ENCODE measurements around the gene DRC7. TPM values are rescaled to one million over a fixed set of nuclear protein-coding genes. Genes with fewer than 3 reads are reported as not detected.

The DRC7 gene
- total RNA-seq, 2 donors from 2014 or later = not detected

- Histone ChIP-seq H3K27me3 (no peaks in the 10 kb centered on the region), H3K36me3 (peaks cover 4% of the 10 kb centered on the region)
- no peak for DNase-seq (ENCODE audit: low spot score)
Observed at GRCh38 chr16:57663436-57663835, 31.2 kb upstream of the DRC7 start.

DNA sequence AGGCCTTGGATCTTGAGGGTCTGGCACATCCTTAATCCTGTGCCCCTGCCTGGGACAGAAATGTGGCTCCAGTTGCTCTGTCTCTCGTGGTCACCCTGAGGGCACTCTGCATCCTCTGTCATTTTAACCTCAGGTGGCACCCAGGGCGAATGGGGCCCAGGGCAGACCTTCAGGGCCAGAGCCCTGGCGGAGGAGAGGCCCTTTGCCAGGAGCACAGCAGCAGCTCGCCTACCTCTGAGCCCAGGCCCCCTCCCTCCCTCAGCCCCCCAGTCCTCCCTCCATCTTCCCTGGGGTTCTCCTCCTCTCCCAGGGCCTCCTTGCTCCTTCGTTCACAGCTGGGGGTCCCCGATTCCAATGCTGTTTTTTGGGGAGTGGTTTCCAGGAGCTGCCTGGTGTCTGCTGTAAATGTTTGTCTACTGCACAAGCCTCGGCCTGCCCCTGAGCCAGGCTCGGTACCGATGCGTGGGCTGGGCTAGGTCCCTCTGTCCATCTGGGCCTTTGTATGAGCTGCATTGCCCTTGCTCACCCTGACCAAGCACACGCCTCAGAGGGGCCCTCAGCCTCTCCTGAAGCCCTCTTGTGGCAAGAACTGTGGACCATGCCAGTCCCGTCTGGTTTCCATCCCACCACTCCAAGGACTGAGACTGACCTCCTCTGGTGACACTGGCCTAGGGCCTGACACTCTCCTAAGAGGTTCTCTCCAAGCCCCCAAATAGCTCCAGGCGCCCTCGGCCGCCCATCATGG lies 30.5 kb upstream of the DRC7 start:
- no peak for TF ChIP-seq CTCF (IDR thresholded peaks at IDR 0.05)
- H3K9me3 ChIP-seq = no peaks in the 10 kb centered on the region
- DNase-seq (ENCODE audit: low spot score) = no peak
- peaks cover 4% of the 10 kb centered on the region for H3K36me3 ChIP-seq
- H3K27me3 ChIP-seq = no peaks in the 10 kb centered on the region
- H3K27ac ChIP-seq = no peak overlapping the region
- no peak overlapping the region for H3K4me3 ChIP-seq
- no peaks in the 10 kb centered on the region for H3K4me1 ChIP-seq

More at GRCh38 chr16:57663436-57663835, 31.2 kb upstream of the DRC7 start:
- H3K4me3 ChIP-seq = no peak overlapping the region
- no peak overlapping the region for H3K27ac ChIP-seq
- no peaks in the 10 kb centered on the region for H3K4me1 ChIP-seq
- no peaks in the 10 kb centered on the region for H3K9me3 ChIP-seq
- TF ChIP-seq CTCF (IDR thresholded peaks at IDR 0.05) = no peak

DNA sequence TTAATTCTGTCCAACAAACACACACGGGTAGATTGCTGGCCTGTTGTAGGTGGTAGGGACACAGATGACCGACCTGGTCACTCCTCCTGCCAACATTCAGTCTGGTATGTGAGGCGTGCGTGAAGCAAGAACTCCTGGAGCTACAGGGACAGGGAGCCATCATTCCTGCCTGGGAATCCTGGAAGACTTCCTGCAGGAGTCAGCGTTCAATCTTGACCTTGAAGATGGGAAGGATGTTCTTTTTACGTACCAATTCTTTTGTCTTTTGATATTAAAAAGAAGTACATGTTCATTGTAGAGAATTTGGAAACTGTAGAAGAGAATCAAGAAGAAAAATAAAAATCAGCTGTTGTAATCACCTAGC lies 30.0 kb upstream of the DRC7 start:
- Histone ChIP-seq H3K4me1 (no peaks in the 10 kb centered on the region), H3K27me3 (no peaks in the 10 kb centered on the region), H3K4me3 (no peak overlapping the region), H3K9me3 (no peaks in the 10 kb centered on the region), H3K36me3 (peaks cover 4% of the 10 kb centered on the region), H3K27ac (no peak overlapping the region)
- no peak for DNase-seq (ENCODE audit: low spot score)
- no peak for TF ChIP-seq CTCF (IDR thresholded peaks at IDR 0.05)

- Histone ChIP-seq H3K4me1 (no peaks in the 10 kb centered on the region), H3K4me3 (no peak overlapping the region), H3K36me3 (peaks cover 4% of the 10 kb centered on the region), H3K9me3 (no peaks in the 10 kb centered on the region), H3K27ac (no peak overlapping the region), H3K27me3 (no peaks in the 10 kb centered on the region)
- DNase-seq (ENCODE audit: low spot score) = no peak
- TF ChIP-seq CTCF (IDR thresholded peaks at IDR 0.05) = no peak
Observed at GRCh38 chr16:57665541-57665940, 29.1 kb upstream of the DRC7 start.

DNA sequence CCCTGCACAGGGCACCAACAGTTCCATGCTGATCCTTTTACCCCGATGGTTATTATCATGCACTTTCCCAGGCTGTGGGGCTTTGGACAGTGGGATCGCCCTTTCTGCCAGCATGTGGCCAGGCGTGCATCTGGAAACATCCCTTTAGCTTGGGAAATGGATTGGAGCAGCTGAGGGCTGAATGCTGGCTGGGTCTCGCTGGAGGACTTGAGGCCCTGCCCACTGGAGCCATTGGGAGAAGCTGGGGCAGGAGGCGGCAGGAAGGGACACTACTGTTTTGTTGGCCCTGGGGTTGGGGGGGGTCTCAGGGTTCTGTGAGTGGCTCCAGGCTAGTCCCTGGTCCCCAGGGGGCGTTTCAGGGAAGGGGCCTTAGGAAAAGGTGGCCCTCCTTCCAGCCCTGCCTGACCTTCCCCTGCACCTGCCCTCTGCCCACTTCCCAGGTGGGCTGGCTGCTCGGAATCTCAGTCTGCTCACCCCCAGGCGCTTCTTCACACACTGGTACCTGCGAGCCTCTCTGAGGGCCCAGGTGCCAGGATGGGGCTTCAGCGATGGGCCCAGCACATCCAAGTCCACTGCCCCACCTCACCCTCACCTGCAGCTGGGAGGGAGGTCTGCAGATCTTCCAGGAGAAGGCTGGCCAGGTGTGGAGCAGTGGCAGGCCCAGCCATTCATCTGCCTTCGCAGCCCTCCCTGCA lies 28.1 kb upstream of the DRC7 start:
- Histone ChIP-seq H3K4me3 (no peak overlapping the region), H3K4me1 (no peaks in the 10 kb centered on the region), H3K27ac (no peak overlapping the region), H3K27me3 (no peaks in the 10 kb centered on the region), H3K36me3 (peaks cover 4% of the 10 kb centered on the region), H3K9me3 (no peaks in the 10 kb centered on the region)
- DNase-seq (ENCODE audit: low spot score) = no peak
- TF ChIP-seq CTCF (IDR thresholded peaks at IDR 0.05) = no peak
